ENCODE data around the gene CCSER1.
"Not testable (repeated sequence)": the region's sequence is repeated elsewhere in the genome, so short reads cannot be mapped to it uniquely, and the experiment has no call there.

CCSER1 gene

DNA sequence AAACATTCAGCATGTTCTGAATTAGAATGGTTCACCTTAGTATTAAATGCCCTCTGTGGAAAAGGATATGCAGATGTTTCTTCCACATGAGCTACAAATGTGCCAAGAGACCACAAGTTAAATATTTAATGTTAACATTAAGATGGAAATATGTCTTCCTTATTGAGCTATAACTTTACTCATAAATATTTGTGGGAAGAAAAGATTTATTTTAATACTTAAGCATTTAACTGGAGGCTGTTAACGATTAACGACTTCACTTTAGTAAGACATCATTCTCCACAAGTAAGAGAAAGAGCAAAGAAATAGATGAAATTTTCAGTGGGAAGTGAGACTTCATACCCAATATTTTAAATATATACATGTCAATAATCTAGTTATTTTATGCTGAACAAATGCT, 1130.5 kb downstream of the CCSER1 start:
- Histone ChIP-seq H3K27me3 (ENCODE audit: low read depth, low read length) (no peaks in the 10 kb centered on the region), H3K4me1 (ENCODE audit: control insufficient read depth in 1 of 2, insufficient read depth in 2 of 2, low read length in 2 of 2) (no peaks in the 10 kb centered on the region), H3K36me3 (ENCODE audit: control insufficient read depth in 1 of 2, insufficient read depth in 2 of 2, low read length in 2 of 2) (no peaks in the 10 kb centered on the region), H3K27ac (ENCODE audit: low read length) (no peak overlapping the region), H3K4me3 (ENCODE audit: low read depth in 1 of 2, low read length in 2 of 2) (no peak overlapping the region), H3K9me3 (ENCODE audit: control insufficient read depth in 1 of 2, low read length in 2 of 2) (no peaks in the 10 kb centered on the region)

DNA sequence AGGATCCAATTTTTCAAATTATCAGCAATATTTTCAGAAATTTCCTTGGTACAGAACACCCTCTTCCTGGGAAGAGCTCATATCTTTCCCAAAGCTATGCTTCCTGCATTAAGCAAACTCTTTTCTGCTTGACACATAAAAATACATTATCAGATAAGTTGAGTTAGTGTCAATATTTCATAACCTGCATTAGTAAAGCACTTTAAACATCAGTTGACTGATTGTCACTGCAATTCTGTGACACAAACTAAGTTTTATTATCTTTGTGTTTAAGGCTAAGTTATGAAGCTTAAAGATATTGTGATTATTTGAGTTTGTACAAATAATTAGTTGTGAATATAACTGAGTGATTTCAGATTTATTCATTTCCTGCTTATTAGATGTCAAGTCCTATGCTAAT, 1131.1 kb downstream of the CCSER1 start:
- no peaks in the 10 kb centered on the region for H3K9me3 ChIP-seq (ENCODE audit: control insufficient read depth in 1 of 2, low read length in 2 of 2)
- no peaks in the 10 kb centered on the region for H3K27me3 ChIP-seq (ENCODE audit: low read depth, low read length)
- H3K4me1 ChIP-seq (ENCODE audit: control insufficient read depth in 1 of 2, insufficient read depth in 2 of 2, low read length in 2 of 2): no peaks in the 10 kb centered on the region
- no peak overlapping the region for H3K4me3 ChIP-seq (ENCODE audit: low read depth in 1 of 2, low read length in 2 of 2)
- no peaks in the 10 kb centered on the region for H3K36me3 ChIP-seq (ENCODE audit: control insufficient read depth in 1 of 2, insufficient read depth in 2 of 2, low read length in 2 of 2)
- H3K27ac ChIP-seq (ENCODE audit: low read length): no peak overlapping the region

DNA sequence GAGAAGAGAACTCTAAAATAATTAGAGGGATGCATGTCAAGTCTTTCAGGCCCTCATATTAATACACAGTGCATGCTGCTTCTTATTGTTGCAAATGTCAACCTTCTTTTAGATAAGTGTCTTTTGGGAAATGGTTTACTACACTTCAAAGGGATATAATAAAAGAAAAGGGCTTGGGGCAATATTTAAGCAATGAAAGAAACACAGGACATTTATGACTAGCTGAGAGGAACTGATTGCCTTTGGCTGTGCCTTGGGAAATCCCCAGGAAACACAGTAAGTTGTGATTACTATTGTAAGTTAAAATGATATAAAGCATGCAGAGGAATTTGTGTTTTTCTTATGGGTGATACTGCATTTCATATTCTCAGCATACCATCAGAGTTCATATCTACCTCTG, 1140.3 kb downstream of the CCSER1 start:
- Histone ChIP-seq H3K27me3 (ENCODE audit: low read depth, low read length) (no peaks in the 10 kb centered on the region), H3K4me3 (ENCODE audit: low read depth in 1 of 2, low read length in 2 of 2) (no peak overlapping the region), H3K36me3 (ENCODE audit: control insufficient read depth in 1 of 2, insufficient read depth in 2 of 2, low read length in 2 of 2) (no peaks in the 10 kb centered on the region), H3K4me1 (ENCODE audit: control insufficient read depth in 1 of 2, insufficient read depth in 2 of 2, low read length in 2 of 2) (no peaks in the 10 kb centered on the region), H3K27ac (ENCODE audit: low read length) (no peak overlapping the region), H3K9me3 (ENCODE audit: control insufficient read depth in 1 of 2, low read length in 2 of 2) (no peaks in the 10 kb centered on the region)

DNA sequence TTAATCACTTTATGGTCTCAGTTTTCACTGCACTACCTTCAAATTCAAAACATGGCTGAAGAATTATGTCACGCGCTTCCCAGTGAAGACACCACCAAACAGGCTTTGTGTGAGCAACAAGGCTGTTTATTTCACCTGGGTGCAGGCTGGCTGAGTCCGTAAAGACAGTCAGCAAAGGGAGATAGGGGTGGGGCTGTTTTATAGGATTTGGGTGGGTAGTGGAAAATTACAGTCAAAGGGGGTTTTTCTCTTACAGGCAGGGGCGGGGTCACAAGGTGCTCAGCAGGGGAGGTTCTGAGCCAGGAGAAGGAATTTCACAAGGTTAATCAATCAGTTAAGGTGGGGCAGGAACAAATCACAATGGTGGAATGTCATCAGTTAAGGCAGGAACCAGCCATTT, 1141.3 kb downstream of the CCSER1 start:
- not testable (repeated sequence) for H3K4me3 ChIP-seq (ENCODE audit: low read depth in 1 of 2, low read length in 2 of 2); H3K27ac ChIP-seq (ENCODE audit: low read length); H3K27me3 ChIP-seq (ENCODE audit: low read depth, low read length); H3K36me3 ChIP-seq (ENCODE audit: control insufficient read depth in 1 of 2, insufficient read depth in 2 of 2, low read length in 2 of 2); H3K4me1 ChIP-seq (ENCODE audit: control insufficient read depth in 1 of 2, insufficient read depth in 2 of 2, low read length in 2 of 2); H3K9me3 ChIP-seq (ENCODE audit: control insufficient read depth in 1 of 2, low read length in 2 of 2)

DNA sequence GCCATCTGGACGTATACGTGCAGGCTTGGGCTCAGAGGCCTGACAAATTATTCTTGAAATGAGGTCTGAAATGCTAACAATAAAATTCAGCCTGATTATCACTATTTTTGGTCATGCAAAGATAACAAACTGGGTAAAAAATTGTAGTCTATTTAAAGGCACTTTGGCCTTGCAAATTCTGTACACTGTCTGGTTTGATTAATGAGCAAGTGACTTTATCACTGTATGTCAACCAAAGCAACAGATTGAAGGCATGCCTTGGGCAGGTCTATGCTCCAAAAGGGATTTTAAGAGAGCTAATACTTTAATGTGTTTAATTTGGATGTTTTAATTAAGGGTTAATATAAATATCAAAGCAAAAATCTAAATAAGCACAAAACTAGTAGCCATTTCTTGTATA, 1141.7 kb downstream of the CCSER1 start:
- H3K27me3 ChIP-seq (ENCODE audit: low read depth, low read length): no peaks in the 10 kb centered on the region
- H3K36me3 ChIP-seq (ENCODE audit: control insufficient read depth in 1 of 2, insufficient read depth in 2 of 2, low read length in 2 of 2): no peaks in the 10 kb centered on the region
- no peak overlapping the region for H3K4me3 ChIP-seq (ENCODE audit: low read depth in 1 of 2, low read length in 2 of 2)
- peaks cover 0 to 3% of the 10 kb centered on the region in 2 donors for H3K9me3 ChIP-seq (ENCODE audit: control insufficient read depth in 1 of 2, low read length in 2 of 2)
- no peak overlapping the region for H3K27ac ChIP-seq (ENCODE audit: low read length)
- no peaks in the 10 kb centered on the region for H3K4me1 ChIP-seq (ENCODE audit: control insufficient read depth in 1 of 2, insufficient read depth in 2 of 2, low read length in 2 of 2)

DNA sequence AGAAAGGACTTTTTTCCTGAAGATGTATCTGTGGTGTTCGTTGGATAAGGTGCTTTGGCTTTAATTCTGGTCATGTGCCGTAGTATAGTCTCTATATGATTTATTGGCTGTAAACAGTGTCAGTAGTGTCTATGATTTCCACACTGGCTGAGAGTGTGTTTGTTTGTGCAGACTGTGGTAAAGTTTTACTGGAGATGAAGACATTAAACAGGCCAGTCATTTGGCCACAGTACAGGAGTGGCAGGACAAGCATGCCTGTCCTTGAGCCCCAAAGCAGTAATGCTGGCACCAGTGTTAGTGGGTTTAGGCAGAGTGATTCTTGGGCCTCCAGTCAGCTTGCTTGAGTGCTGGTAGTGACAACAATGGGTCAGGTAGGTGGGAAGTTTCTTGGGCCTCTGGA, 1152.7 kb downstream of the CCSER1 start:
- H3K36me3 ChIP-seq (ENCODE audit: control insufficient read depth in 1 of 2, insufficient read depth in 2 of 2, low read length in 2 of 2): no peaks in the 10 kb centered on the region
- no peak overlapping the region for H3K4me3 ChIP-seq (ENCODE audit: low read depth in 1 of 2, low read length in 2 of 2)
- H3K27ac ChIP-seq (ENCODE audit: low read length): no peak overlapping the region
- no peaks in the 10 kb centered on the region for H3K4me1 ChIP-seq (ENCODE audit: control insufficient read depth in 1 of 2, insufficient read depth in 2 of 2, low read length in 2 of 2)
- no peaks in the 10 kb centered on the region for H3K9me3 ChIP-seq (ENCODE audit: control insufficient read depth in 1 of 2, low read length in 2 of 2)
- no peaks in the 10 kb centered on the region for H3K27me3 ChIP-seq (ENCODE audit: low read depth, low read length)

DNA sequence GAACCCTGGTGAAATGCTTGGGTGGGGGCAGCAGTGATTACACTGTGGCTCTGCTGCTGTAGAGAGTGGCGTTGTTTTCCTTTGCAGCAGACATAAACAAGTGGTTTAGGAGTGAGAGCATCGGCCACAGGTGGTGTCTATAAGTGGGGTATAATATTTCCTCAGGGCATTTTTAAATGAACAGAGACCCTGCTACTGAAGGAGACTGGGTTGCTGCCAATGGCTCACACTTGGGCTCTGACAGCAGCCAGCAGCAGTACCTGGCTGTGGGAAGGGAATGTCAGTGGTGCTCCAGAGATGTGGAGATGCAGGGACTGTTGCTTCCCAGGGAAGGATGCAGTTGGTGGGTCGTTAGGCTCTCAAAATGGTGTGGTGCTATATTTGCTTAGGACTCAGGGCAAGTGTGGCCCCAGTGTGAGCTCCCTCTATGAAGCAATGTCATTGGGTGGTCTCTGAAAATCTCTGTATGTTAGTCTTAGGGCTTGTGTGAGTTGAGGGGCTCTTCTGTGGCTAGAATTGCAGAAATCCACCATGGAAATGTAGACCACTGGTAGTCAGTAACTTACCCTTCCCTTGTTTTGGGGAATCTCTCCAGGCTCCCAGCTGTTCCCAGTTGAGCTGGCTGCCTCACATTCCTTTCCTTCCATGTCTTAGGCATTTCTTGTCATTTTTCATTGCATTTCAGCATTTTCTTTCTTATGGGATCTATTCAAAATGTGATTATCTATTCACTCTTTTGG, 1153.5 kb downstream of the CCSER1 start:
- no peaks in the 10 kb centered on the region for H3K9me3 ChIP-seq (ENCODE audit: control insufficient read depth in 1 of 2, low read length in 2 of 2)

DNA sequence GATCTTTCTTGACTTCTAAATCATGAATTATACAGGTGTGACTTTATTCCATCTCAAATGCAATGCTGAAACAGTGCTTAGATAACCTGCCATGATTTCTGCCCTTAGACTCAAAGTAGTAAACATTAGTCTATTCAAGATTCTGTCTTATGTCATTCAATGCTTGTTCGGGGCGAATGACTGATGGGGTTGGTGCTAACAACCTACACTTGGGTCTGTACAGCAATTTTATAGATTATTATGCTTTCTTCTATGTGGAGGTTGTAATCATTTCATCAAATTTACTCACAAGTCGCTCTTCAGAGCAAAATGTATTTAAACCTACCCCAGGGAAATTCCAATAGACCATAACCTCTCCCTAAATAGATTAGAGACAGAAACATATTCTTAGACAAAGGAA, 1155.0 kb downstream of the CCSER1 start:
- Histone ChIP-seq H3K4me3 (ENCODE audit: low read depth in 1 of 2, low read length in 2 of 2) (no peak overlapping the region), H3K27ac (ENCODE audit: low read length) (no peak overlapping the region), H3K9me3 (ENCODE audit: control insufficient read depth in 1 of 2, low read length in 2 of 2) (no peaks in the 10 kb centered on the region), H3K4me1 (ENCODE audit: control insufficient read depth in 1 of 2, insufficient read depth in 2 of 2, low read length in 2 of 2) (no peaks in the 10 kb centered on the region), H3K27me3 (ENCODE audit: low read depth, low read length) (no peaks in the 10 kb centered on the region), H3K36me3 (ENCODE audit: control insufficient read depth in 1 of 2, insufficient read depth in 2 of 2, low read length in 2 of 2) (no peaks in the 10 kb centered on the region)

More for the DNA sequence above, 1153.5 kb downstream of the CCSER1 start:
- Histone ChIP-seq H3K27ac (ENCODE audit: low read length) (no peak overlapping the region), H3K4me1 (ENCODE audit: control insufficient read depth in 1 of 2, insufficient read depth in 2 of 2, low read length in 2 of 2) (no peaks in the 10 kb centered on the region), H3K27me3 (ENCODE audit: low read depth, low read length) (no peaks in the 10 kb centered on the region), H3K36me3 (ENCODE audit: control insufficient read depth in 1 of 2, insufficient read depth in 2 of 2, low read length in 2 of 2) (no peaks in the 10 kb centered on the region), H3K4me3 (ENCODE audit: low read depth in 1 of 2, low read length in 2 of 2) (no peak overlapping the region)

DNA sequence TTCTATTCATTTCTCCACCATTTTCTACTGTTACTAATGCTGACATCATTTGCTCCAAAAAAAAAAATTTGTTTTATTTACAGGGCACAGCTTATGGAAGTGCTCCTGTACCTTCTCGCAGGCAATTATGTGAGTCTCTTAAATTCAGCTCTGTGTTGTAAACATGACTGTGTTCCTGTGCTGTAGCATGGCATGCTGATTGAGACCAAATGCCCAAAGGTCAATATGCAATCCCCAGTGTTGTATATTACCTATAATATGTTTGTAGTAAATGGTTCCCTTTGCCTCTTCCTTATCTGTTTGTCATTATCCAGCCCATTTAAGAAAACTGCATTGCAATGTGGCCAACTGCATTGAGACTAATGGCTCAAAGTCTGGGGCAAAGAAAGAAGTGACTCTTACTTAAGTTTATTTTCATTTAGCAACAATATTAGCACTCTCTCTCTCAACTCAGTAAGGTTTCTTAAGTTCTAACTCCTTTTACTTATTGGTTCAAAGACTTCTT, 1156.6 kb downstream of the CCSER1 start:
- Histone ChIP-seq H3K9me3 (ENCODE audit: control insufficient read depth in 1 of 2, low read length in 2 of 2) (no peaks in the 10 kb centered on the region), H3K36me3 (ENCODE audit: control insufficient read depth in 1 of 2, insufficient read depth in 2 of 2, low read length in 2 of 2) (no peaks in the 10 kb centered on the region), H3K4me3 (ENCODE audit: low read depth in 1 of 2, low read length in 2 of 2) (no peak overlapping the region), H3K27me3 (ENCODE audit: low read depth, low read length) (no peaks in the 10 kb centered on the region), H3K4me1 (ENCODE audit: control insufficient read depth in 1 of 2, insufficient read depth in 2 of 2, low read length in 2 of 2) (no peaks in the 10 kb centered on the region), H3K27ac (ENCODE audit: low read length) (no peak overlapping the region)

DNA sequence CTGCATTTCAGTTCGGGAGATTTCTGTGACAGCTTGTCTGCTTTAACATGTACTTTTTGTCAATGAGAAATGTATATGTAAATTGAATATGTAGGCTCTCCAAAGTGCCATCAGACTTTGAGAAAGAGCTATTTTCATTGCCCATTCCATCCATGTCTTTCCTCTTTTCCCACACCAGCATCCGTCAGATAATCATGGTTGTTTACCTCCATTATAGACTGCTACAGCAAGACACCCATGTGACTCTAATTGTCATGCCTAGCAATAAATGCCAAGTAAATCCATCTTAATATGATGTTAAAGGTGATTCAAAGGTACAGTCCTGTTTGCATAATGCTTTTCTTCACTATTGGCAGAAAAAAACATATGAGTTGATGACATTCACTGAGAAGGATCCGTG, 1157.3 kb downstream of the CCSER1 start:
- H3K9me3 ChIP-seq (ENCODE audit: control insufficient read depth in 1 of 2, low read length in 2 of 2): no peaks in the 10 kb centered on the region
- H3K27me3 ChIP-seq (ENCODE audit: low read depth, low read length): no peaks in the 10 kb centered on the region
- H3K4me3 ChIP-seq (ENCODE audit: low read depth in 1 of 2, low read length in 2 of 2): no peak overlapping the region
- no peaks in the 10 kb centered on the region for H3K4me1 ChIP-seq (ENCODE audit: control insufficient read depth in 1 of 2, insufficient read depth in 2 of 2, low read length in 2 of 2)
- H3K36me3 ChIP-seq (ENCODE audit: control insufficient read depth in 1 of 2, insufficient read depth in 2 of 2, low read length in 2 of 2): no peaks in the 10 kb centered on the region
- H3K27ac ChIP-seq (ENCODE audit: low read length): no peak overlapping the region

DNA sequence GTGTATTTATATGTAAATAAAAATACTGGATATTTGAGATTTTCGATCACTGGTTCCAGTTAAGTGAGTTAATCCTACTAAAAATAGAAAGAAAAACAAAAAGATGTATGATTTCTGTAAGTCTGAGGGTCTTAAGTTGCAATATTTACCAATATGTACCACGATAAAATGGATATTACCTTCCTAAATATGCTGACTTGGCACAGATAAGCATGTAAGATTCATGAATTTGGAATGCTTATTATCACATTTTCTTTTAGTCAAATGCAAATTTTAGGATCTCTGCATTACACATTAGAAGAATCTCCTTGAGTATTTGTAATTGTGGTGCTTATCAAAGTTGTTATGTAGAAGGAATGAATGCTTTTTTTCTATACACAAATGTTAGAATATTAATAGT, 1158.3 kb downstream of the CCSER1 start:
- Histone ChIP-seq H3K27me3 (ENCODE audit: low read depth, low read length) (no peaks in the 10 kb centered on the region), H3K9me3 (ENCODE audit: control insufficient read depth in 1 of 2, low read length in 2 of 2) (no peaks in the 10 kb centered on the region), H3K27ac (ENCODE audit: low read length) (no peak overlapping the region), H3K36me3 (ENCODE audit: control insufficient read depth in 1 of 2, insufficient read depth in 2 of 2, low read length in 2 of 2) (no peaks in the 10 kb centered on the region), H3K4me3 (ENCODE audit: low read depth in 1 of 2, low read length in 2 of 2) (no peak overlapping the region), H3K4me1 (ENCODE audit: control insufficient read depth in 1 of 2, insufficient read depth in 2 of 2, low read length in 2 of 2) (no peaks in the 10 kb centered on the region)

DNA sequence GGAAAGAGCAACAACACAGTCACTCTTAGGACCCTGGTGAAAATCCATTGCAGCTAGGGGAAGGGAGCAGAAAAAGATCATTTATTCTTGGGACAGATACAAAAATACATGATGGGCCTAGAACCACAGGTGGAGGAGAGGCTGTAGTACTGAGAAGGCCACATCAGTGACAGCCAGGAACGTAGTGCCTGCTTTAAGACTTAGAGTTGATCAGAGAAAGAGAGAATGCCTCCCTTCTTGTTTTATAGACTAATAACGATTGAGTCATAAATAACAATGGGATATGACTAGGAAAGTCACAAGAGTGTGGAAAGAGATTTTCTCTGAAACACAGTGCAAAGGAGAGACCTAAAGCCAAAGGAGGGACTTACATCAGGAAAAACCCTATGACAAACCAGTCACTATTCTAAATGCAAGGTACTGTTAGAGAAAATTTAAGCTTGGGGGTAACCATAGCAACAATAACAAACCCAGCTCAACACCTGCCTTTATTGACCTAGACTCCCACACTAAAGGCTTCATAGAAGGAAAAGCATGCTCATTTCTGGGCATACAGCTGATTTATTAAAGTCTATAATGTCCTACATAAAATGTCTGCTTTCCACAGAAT, 1161.6 kb downstream of the CCSER1 start:
- Histone ChIP-seq H3K9me3 (ENCODE audit: control insufficient read depth in 1 of 2, low read length in 2 of 2) (no peaks in the 10 kb centered on the region), H3K4me1 (ENCODE audit: control insufficient read depth in 1 of 2, insufficient read depth in 2 of 2, low read length in 2 of 2) (no peaks in the 10 kb centered on the region), H3K4me3 (ENCODE audit: low read depth in 1 of 2, low read length in 2 of 2) (no peak overlapping the region), H3K27ac (ENCODE audit: low read length) (no peak overlapping the region), H3K27me3 (ENCODE audit: low read depth, low read length) (no peaks in the 10 kb centered on the region), H3K36me3 (ENCODE audit: control insufficient read depth in 1 of 2, insufficient read depth in 2 of 2, low read length in 2 of 2) (no peaks in the 10 kb centered on the region)
